Measurements from ENCODE around the gene LETMD1. TPM values are rescaled to one million over a fixed set of nuclear protein-coding genes. Genes with fewer than 3 reads are reported as not detected.

Gene LETMD1
- total and polyA plus RNA-seq, 2 of the 13 experiments (the other 11 are each of a cell fraction or from before 2014, with no cell fraction given), result 43.3 to 87.7 TPM

- no peak for TF ChIP-seq RORA (CRISPR knock-in tag; IDR thresholded peaks at IDR 0.05)
- TF ChIP-seq KAT2B (IDR thresholded peaks at IDR 0.05; ENCODE audit: borderline replicate concordance, low read depth, low read length), result no peak
- peak; percentile 62; the same call in 1 of the 2 replicates for TF ChIP-seq ZNF337 (CRISPR knock-in tag; IDR thresholded peaks at IDR 0.05; ENCODE audit: borderline replicate concordance, low read depth)
- TF ChIP-seq RBAK (CRISPR knock-in tag; IDR thresholded peaks at IDR 0.05), result no peak
- TF ChIP-seq ZNF264 (CRISPR knock-in tag; IDR thresholded peaks at IDR 0.05), result peak; percentile 59; the same call in 1 of the 2 replicates
- TF ChIP-seq ZNF570 (CRISPR knock-in tag; IDR thresholded peaks at IDR 0.05; ENCODE audit: borderline replicate concordance), result no peak
- TF ChIP-seq TBP (CRISPR knock-in tag; IDR thresholded peaks at IDR 0.05), result no peak
- TF ChIP-seq SIN3A (IDR thresholded peaks at IDR 0.05; ENCODE audit: borderline replicate concordance, low read depth, low read length), result peak; percentile 35; the same call in 1 of the 2 replicates
- peak; percentile 33 for TF ChIP-seq CCAR2 (optimal IDR thresholded peaks at IDR 0.05; ENCODE audit: low read depth, low read length)
- no peak for TF ChIP-seq CERS6 (CRISPR knock-in tag; IDR thresholded peaks at IDR 0.05)
- TF ChIP-seq PHF20 (CRISPR knock-in tag; IDR thresholded peaks at IDR 0.05), result peak; percentile 69
- TF ChIP-seq BCL6 (CRISPR knock-in tag; IDR thresholded peaks at IDR 0.05), result peak; percentile 84
- no peak for TF ChIP-seq ZZZ3 (CRISPR knock-in tag; IDR thresholded peaks at IDR 0.05; ENCODE audit: borderline replicate concordance)
- peak; percentile 63 for TF ChIP-seq NR2F2 (IDR thresholded peaks at IDR 0.05; ENCODE audit: borderline replicate concordance, low read depth)
- TF ChIP-seq ZUFSP (CRISPR knock-in tag; IDR thresholded peaks at IDR 0.05; ENCODE audit: borderline replicate concordance), result no peak
- TF ChIP-seq NFE2 (CRISPR knock-in tag; IDR thresholded peaks at IDR 0.05), result no peak
- TF ChIP-seq CHCHD3 (CRISPR knock-in tag; IDR thresholded peaks at IDR 0.05), result peak; percentile 61; the same call in 1 of the 2 replicates
- no peak for TF ChIP-seq KIAA2018 (CRISPR knock-in tag; IDR thresholded peaks at IDR 0.05; ENCODE audit: borderline replicate concordance)
- no peak for TF ChIP-seq SIX1 (CRISPR knock-in tag; IDR thresholded peaks at IDR 0.05; ENCODE audit: borderline replicate concordance)
Measured at GRCh38 chr12:51025836-51026638, 22.1 kb upstream of the LETMD1 start, which contains the start of gene SLC11A2 (continued).
